GM21825 (cell line): ENCODE measurements around the gene BRAF.
"Not testable (repeated sequence)": the region's sequence is repeated elsewhere in the genome, so short reads cannot be mapped to it uniquely, and the experiment has no call there.

Experiments used
- ATAC-seq: cut with Tn5 transposase; IDR thresholded peaks from one replicate; pipeline ENCODE4 v1.9.1; 2021; ENCODE audit warnings: mild to moderate bottlenecking, moderate library complexity; ENCODE audit not compliant: unreplicated experiment

BRAF gene

GRCh38 chr7:140774371-140774770 lies 150.4 kb downstream of the BRAF start:
- no peak for ATAC-seq

GRCh38 chr7:140773104-140773503 lies 151.6 kb downstream of the BRAF start:
- ATAC-seq, result no peak

GRCh38 chr7:140771826-140772225 lies 152.9 kb downstream of the BRAF start:
- no peak for ATAC-seq

GRCh38 chr7:140769852-140770251 lies 154.9 kb downstream of the BRAF start:
- no peak for ATAC-seq

- ATAC-seq, result no peak
These were observed 157.3 kb downstream of the BRAF start for GRCh38 chr7:140767418-140767817.

- ATAC-seq, result not testable (repeated sequence)
These were observed 159.3 kb downstream of the BRAF start for GRCh38 chr7:140765441-140765840.

- not testable (repeated sequence) for ATAC-seq
These were observed 161.6 kb downstream of the BRAF start for GRCh38 chr7:140763166-140763565.

GRCh38 chr7:140761375-140761774 lies 163.4 kb downstream of the BRAF start:
- not testable (repeated sequence) for ATAC-seq

GRCh38 chr7:140754506-140754905 lies 170.2 kb downstream of the BRAF start:
- no peak for ATAC-seq

- no peak for ATAC-seq
These were observed 172.2 kb downstream of the BRAF start for GRCh38 chr7:140752533-140752932.

- ATAC-seq, result no peak
These were observed 178.0 kb downstream of the BRAF start for GRCh38 chr7:140746751-140747150.

- no peak for ATAC-seq
These were observed 179.3 kb downstream of the BRAF start for GRCh38 chr7:140745266-140746058.

- ATAC-seq, result no peak
These were observed 180.7 kb downstream of the BRAF start for GRCh38 chr7:140744005-140744404.

GRCh38 chr7:140743255-140743654 lies 181.5 kb downstream of the BRAF start:
- not testable (repeated sequence) for ATAC-seq

- no peak for ATAC-seq
These were observed 186.4 kb downstream of the BRAF start for GRCh38 chr7:140738280-140738679.

GRCh38 chr7:140734729-140735128 lies 190.0 kb downstream of the BRAF start:
- ATAC-seq, result no peak

- ATAC-seq, result no peak
These were observed 190.6 kb downstream of the BRAF start for GRCh38 chr7:140734096-140734495.

- ATAC-seq, result no peak
These were observed 192.3 kb downstream of the BRAF start for GRCh38 chr7:140732416-140732815.

- no peak for ATAC-seq
These were observed 198.4 kb downstream of the BRAF start for GRCh38 chr7:140726281-140726680.

GRCh38 chr7:140724706-140725105 lies 200.0 kb downstream of the BRAF start:
- ATAC-seq, result no peak

- no peak for ATAC-seq
These were observed 201.2 kb downstream of the BRAF start for GRCh38 chr7:140723574-140723973.

- no peak for ATAC-seq
These were observed 201.7 kb downstream of the BRAF start for GRCh38 chr7:140723006-140723405.

GRCh38 chr7:140722254-140722653 lies 202.5 kb downstream of the BRAF start:
- ATAC-seq, result no peak
